ENCODE results near the gene TRIM62.

Gene TRIM62

GRCh38 chr1:33148615-33149014 is 33.2 kb downstream of the TRIM62 start:
- TF ChIP-seq REST (IDR thresholded peaks at IDR 0.05; ENCODE audit: insufficient read depth in 1 of 2, low read depth in 2 of 2, low read length in 2 of 2) (no peak), FOXP2 (optimal IDR thresholded peaks at IDR 0.05; ENCODE audit: borderline replicate concordance, extremely low read depth, extremely low read length, insufficient read depth) (no peak), TAF1 (IDR thresholded peaks at IDR 0.05; ENCODE audit: borderline replicate concordance, insufficient read depth, low read length) (no peak), SIN3A (IDR thresholded peaks at IDR 0.05; ENCODE audit: borderline replicate concordance, insufficient read depth, low read length) (no peak), POLR2AphosphoS5 (IDR thresholded peaks at IDR 0.05; ENCODE audit: low read depth, low read length) (no peak)

GRCh38 chr1:33147997-33148314 is 33.9 kb downstream of the TRIM62 start:
- TF ChIP-seq POLR2AphosphoS5 (IDR thresholded peaks at IDR 0.05; ENCODE audit: low read depth, low read length) (no peak), SIN3A (IDR thresholded peaks at IDR 0.05; ENCODE audit: borderline replicate concordance, insufficient read depth, low read length) (no peak), TAF1 (IDR thresholded peaks at IDR 0.05; ENCODE audit: borderline replicate concordance, insufficient read depth, low read length) (no peak), REST (IDR thresholded peaks at IDR 0.05; ENCODE audit: insufficient read depth in 1 of 2, low read depth in 2 of 2, low read length in 2 of 2) (no peak), FOXP2 (optimal IDR thresholded peaks at IDR 0.05; ENCODE audit: borderline replicate concordance, extremely low read depth, extremely low read length, insufficient read depth) (no peak)

- no peak for TF ChIP-seq SIN3A (IDR thresholded peaks at IDR 0.05; ENCODE audit: borderline replicate concordance, insufficient read depth, low read length)
Observed at GRCh38 chr1:33147275-33147996, 34.4 kb downstream of the TRIM62 start.

- TF ChIP-seq TAF1 (IDR thresholded peaks at IDR 0.05; ENCODE audit: borderline replicate concordance, insufficient read depth, low read length) (no peak), REST (IDR thresholded peaks at IDR 0.05; ENCODE audit: insufficient read depth in 1 of 2, low read depth in 2 of 2, low read length in 2 of 2) (no peak), SIN3A (IDR thresholded peaks at IDR 0.05; ENCODE audit: borderline replicate concordance, insufficient read depth, low read length) (no peak), POLR2AphosphoS5 (IDR thresholded peaks at IDR 0.05; ENCODE audit: low read depth, low read length) (no peak), FOXP2 (optimal IDR thresholded peaks at IDR 0.05; ENCODE audit: borderline replicate concordance, extremely low read depth, extremely low read length, insufficient read depth) (no peak)
Observed at GRCh38 chr1:33146003-33146402, 35.8 kb downstream of the TRIM62 start.

GRCh38 chr1:33143698-33144097 is 38.1 kb downstream of the TRIM62 start:
- TF ChIP-seq REST (IDR thresholded peaks at IDR 0.05; ENCODE audit: insufficient read depth in 1 of 2, low read depth in 2 of 2, low read length in 2 of 2), result no peak
- no peak for TF ChIP-seq TAF1 (IDR thresholded peaks at IDR 0.05; ENCODE audit: borderline replicate concordance, insufficient read depth, low read length)
- TF ChIP-seq FOXP2 (optimal IDR thresholded peaks at IDR 0.05; ENCODE audit: borderline replicate concordance, extremely low read depth, extremely low read length, insufficient read depth), result no peak
- no peak for TF ChIP-seq POLR2AphosphoS5 (IDR thresholded peaks at IDR 0.05; ENCODE audit: low read depth, low read length)
- no peak for TF ChIP-seq SIN3A (IDR thresholded peaks at IDR 0.05; ENCODE audit: borderline replicate concordance, insufficient read depth, low read length)
